HL-60 (cell line): ENCODE measurements around the gene STK40.

Source experiments
- CTCF ChIP-seq: IDR thresholded peaks from one replicate; pipeline ENCODE4 v1.5.1; 2011; ENCODE audit warnings: low read length, control low read depth, inconsistent platforms; ENCODE audit not compliant: insufficient read depth
- GABPA ChIP-seq: IDR thresholded peaks from 2 replicates; pipeline ENCODE4 v1.6.1; 2012; ENCODE audit warnings: low read depth
- POLR2AphosphoS5 ChIP-seq: IDR thresholded peaks from 2 replicates; pipeline ENCODE4 v1.6.1; 2012; ENCODE audit warnings: low read depth
- SPI1 ChIP-seq: IDR thresholded peaks from 2 replicates; pipeline ENCODE4 v1.6.1; 2012; ENCODE audit warnings: low read depth, mild to moderate bottlenecking, borderline replicate concordance
- TF ChIP-seq, protein P1 (sequence below): IDR thresholded peaks from 2 replicates; pipeline ENCODE4 v1.6.1; 2012; ENCODE audit warnings: low read depth; ENCODE audit not compliant: insufficient replicate concordance

DNA sequence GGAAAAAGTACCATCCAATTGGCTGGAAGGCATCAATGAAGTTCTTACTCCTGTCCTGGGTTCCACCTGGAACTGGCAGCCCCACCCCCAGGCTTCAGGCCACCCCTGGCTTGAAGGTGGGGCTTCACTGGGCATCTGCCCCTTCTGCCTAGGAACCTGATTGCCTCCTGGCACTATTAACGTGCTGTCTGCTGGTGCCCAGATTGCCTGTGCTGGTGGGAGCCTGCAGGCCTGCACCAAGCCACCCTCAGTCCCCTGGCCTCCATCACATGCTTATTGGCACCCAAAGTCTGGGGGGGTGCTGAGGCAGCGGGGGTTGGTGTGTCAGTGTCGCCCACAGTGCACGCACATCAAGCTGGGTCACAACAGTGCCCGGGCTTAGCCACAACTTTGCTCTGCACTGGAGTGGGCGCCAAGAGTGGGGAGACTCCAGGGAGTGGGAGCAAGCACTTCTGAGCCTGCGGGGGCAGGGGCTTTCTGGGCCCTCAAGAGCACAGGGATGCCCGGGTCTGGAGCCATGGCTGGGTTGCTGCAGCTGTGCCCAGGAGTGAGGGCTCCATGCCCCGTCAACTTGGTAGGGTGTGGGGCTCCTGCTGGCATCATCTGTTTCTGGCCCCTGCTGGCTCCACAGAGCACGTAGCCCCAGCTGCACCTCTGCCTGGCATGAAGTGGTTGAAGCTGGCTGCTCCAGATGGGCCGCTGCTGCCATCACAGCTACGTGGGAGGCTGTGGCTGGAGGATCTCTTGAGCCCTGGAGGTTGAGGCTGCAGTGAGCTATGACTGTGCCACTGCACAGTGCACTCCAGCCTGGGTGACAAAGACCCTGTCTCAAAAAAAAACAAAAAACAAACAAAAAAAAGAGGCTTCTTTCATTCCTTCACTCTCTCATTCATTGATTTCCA, 16.1 kb upstream of the STK40 start:
- TF ChIP-seq CTCF, result no peak
- TF ChIP-seq POLR2AphosphoS5, result no peak
- TF ChIP-seq, protein P1, sequence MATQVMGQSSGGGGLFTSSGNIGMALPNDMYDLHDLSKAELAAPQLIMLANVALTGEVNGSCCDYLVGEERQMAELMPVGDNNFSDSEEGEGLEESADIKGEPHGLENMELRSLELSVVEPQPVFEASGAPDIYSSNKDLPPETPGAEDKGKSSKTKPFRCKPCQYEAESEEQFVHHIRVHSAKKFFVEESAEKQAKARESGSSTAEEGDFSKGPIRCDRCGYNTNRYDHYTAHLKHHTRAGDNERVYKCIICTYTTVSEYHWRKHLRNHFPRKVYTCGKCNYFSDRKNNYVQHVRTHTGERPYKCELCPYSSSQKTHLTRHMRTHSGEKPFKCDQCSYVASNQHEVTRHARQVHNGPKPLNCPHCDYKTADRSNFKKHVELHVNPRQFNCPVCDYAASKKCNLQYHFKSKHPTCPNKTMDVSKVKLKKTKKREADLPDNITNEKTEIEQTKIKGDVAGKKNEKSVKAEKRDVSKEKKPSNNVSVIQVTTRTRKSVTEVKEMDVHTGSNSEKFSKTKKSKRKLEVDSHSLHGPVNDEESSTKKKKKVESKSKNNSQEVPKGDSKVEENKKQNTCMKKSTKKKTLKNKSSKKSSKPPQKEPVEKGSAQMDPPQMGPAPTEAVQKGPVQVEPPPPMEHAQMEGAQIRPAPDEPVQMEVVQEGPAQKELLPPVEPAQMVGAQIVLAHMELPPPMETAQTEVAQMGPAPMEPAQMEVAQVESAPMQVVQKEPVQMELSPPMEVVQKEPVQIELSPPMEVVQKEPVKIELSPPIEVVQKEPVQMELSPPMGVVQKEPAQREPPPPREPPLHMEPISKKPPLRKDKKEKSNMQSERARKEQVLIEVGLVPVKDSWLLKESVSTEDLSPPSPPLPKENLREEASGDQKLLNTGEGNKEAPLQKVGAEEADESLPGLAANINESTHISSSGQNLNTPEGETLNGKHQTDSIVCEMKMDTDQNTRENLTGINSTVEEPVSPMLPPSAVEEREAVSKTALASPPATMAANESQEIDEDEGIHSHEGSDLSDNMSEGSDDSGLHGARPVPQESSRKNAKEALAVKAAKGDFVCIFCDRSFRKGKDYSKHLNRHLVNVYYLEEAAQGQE, result no peak
- no peak for TF ChIP-seq GABPA
- TF ChIP-seq SPI1, result no peak
